Esophagus squamous epithelium (tissue), 4 donors: ENCODE results near the gene MAOB.

ENCODE experiments used
- CTCF ChIP-seq, 6 experiments: fragments of 450-650 bp in 4 of 6; fragments of 200-600 bp in 2 of 6; sonication (generic) in 2 of 6; IDR thresholded peaks; one replicate each; pipeline ENCODE4 v1.5.1; 2016 to 2019; ENCODE audit warnings: antibody characterized with exemption in 6 of 6, mild to moderate bottlenecking in 4 of 6, moderate library complexity in 4 of 6
- POLR2A ChIP-seq, 4 donors: fragments of 450-650 bp; IDR thresholded peaks; one replicate each; pipeline ENCODE4 v1.6.1; 2017; ENCODE audit warnings: antibody characterized with exemption in 4 of 4, mild to moderate bottlenecking in 4 of 4, moderate library complexity in 3 of 4

DNA sequence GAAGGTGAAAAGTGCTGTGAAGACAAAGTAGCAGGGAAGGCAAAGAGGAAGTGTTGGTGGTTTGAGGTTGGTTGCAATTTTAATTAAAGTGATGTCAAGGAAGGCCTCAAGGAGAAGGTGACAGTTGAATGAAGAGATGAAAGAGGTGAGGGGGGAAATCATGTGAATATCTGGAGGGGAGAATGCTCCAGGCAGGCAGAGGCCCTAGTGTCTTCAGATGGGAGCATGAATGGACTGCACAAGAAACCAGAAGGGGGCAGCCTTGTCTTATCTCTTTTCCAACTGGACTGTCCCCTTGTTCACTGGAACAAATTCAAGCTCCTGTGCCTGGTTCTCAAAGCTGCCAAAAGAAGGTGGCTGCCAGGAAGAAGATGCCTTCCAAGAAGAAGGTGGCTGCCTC is 68.4 kb downstream of the MAOB start:
- TF ChIP-seq CTCF (IDR thresholded peaks at IDR 0.05) (no peak), POLR2A (IDR thresholded peaks at IDR 0.05) (no peak)
